Heart left ventricle (tissue), 13 donors: Measurements from ENCODE around the gene NOTCH4.

Experiments
- CTCF ChIP-seq, 12 donors: fragments of 200-600 bp; sonication (generic) in 4 of 12; IDR thresholded peaks; one replicate each; pipeline versions ENCODE4 v1.5.0 to v1.8.0; 2018 to 2022; ENCODE audit warnings: antibody characterized with exemption in 12 of 12, mild to moderate bottlenecking in 5 of 12
- POLR2A ChIP-seq, 2 donors: fragments of 450-650 bp; IDR thresholded peaks; one replicate each; pipeline ENCODE4 v1.6.1; 2017; ENCODE audit warnings: antibody characterized with exemption in 2 of 2, mild to moderate bottlenecking in 2 of 2, moderate library complexity in 2 of 2
- donor health status: ischemic (EF 13 %, LVEDD 7.1; RV severe dilation, severe dysfunction).
- donor health status: DM: no; HTN: yes; CAD: no.
- donor health status: DM: no; HTN: no; CAD: no.
- donor health status: ischemic (EF 25% LVEDD 6.9; RV normal size, moderate dysfunction).
- donor health status: ischemic (EF 25% LVEDD 5.7; RV mildly dilated, moderate dysfunction).
- donor health status: ischemic (EF 35%, LVEDD 5.7; RV mildly dilated, moderate dysfunction).
- donor health status: nonischemic (EF 11% LVEDD 7.7; RV severe dilation, severe dysfunction).
- donor health status: DM: yes; HTN: yes; CAD: no.
- donor health status: PGD.
- donor health status: ischemic (EF 29% LVEDD 5.4; RV normal size, mild dysfunction).
- donor health status: nonischemic (EF 23%, LVEDD 6.1; RV moderate dilation, normal function).

DNA sequence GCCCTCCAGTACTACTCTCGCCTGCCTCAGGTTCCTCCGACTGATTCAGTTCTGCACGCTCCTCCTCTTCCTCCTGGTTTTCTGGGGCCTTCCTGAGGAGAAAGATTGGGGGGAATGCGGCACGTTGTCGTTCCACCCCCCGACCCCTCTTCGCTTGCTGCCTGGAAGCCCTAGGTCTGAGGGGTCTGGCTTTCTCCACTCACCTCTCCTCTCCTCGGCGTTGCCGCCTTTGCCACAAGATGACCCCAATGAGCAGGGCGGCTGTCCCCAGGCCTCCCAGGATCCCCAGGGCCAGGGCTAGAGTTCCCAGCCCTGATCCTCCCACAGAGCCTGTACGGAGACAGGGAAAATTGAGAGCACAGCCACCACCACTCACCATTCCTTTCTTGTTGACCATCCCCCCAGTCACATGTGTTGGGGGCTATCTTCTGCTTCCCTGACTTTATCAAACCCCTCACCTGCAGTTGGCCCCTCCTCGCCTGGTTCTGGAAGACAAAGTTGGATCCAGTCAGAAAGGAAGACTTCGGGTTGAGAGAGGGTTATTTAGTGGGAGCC lies 42.6 kb downstream of the NOTCH4 start:
- TF ChIP-seq CTCF (IDR thresholded peaks at IDR 0.05) (no peak), POLR2A (IDR thresholded peaks at IDR 0.05) (no peak)
